ENCODE results near the gene KDM2A.
A peak's percentile ranks its signal among the peaks of the same experiment; 100 is the strongest.

KDM2A gene

DNA sequence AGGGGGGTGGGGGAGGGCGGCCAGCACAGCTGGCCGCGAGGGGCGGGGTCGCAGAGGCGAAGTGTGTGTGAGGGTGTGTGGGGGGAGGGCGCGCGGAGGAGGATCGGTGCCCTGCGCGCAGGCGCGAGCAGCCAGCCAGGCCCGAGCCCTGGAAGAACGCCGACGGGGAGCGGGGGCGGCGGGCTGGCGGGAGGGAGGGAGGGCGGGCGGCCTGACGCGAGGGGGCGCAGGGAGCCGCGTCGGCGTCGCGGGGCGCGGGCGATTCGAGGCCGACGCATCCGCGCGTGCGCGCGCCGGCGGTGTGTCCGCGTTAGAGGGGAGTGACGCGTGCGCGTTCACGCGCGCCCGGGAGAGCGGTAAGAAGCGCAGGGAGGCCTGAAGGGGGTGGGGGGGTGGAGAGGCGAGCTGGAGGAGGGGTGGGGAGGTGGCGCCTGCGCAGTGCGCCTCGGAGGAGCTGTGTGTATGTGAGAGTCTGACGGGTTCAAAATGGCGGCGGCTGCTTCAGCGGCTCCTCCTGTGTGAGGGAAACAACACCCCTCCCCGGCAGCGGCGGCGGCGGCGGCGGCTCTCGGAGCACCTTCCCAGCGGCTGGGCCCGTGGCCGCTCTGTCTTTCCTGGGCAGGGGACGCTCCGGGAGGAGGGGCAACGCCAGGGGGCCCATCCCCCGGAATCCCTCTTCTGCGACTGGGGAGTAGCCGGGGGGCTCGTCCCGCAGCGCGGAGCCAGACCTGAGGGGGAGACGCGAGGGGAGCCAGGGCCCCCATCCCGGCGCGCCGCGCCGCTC lies at the start of gene KDM2A:
KDM2A (plus strand) TSS at position 463 of the 784 bp plus-strand sequence. CDS start 2,054 bp downstream, outside the sequence.
- H3K27ac Mint-ChIP-seq: peak within 1 kb of the TSS; percentile 99
- no peaks in the 10 kb centered on the region for H3K9me3 Mint-ChIP-seq
- H3K4me3 Mint-ChIP-seq: peak within 1 kb of the TSS; percentile 100
- no peak for TF ChIP-seq CTCF (IDR thresholded peaks at IDR 0.05)
- peaks cover 10% of the 10 kb centered on the region for H3K36me3 Mint-ChIP-seq (ENCODE audit: low read depth)
- peak; percentile 99 for DNase-seq
- peaks cover 9% of the 10 kb centered on the region for H3K27me3 Mint-ChIP-seq (ENCODE audit: low read depth, poor library complexity)
- H3K4me1 Mint-ChIP-seq: peaks cover 40% of the 10 kb centered on the region

DNA sequence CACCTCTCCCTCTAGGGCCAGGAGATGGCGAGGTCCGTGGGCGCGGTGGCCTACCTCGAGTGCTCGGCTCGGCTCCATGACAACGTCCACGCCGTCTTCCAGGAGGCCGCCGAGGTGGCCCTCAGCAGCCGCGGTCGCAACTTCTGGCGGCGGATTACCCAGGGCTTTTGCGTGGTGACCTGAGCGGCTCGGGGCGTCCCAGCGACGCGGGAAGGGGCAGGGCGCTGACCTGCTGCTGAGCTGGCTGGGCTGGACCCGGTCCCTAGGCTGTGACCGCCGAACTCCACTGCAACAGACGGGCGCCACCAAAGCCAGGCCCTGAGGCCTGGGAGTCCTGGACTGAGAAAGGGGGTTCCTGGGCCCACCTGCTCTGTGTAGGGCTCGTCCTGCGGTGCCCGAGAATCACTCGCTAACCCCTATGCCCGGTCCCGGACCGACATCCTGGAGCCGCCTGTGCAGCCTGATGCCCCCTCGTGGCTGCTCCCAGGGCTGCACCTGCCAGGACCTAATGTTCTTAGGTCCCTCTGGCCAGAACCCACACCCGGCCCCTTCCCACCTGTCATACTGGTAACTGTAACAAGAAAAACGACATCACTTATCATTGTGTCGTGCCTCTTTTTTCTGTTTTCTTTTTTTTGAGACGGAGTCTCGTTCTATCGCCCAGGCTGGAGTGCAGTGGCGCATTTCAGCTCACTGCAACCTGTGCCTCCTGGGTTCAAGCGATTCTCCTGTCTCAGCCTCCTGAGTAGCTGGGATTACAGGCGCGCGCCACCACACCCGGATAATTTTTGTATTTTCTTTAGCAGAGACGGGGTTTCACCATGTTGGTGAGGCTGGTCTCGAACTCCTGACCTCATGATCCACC lies 47.4 kb upstream of the KDM2A start:
- Mint-ChIP-seq H3K4me3 (peak overlapping the region; percentile 30), H3K36me3 (ENCODE audit: low read depth) (no peaks in the 10 kb centered on the region), H3K4me1 (peaks cover 5% of the 10 kb centered on the region), H3K27ac (no peak overlapping the region), H3K27me3 (ENCODE audit: low read depth, poor library complexity) (peaks cover 27% of the 10 kb centered on the region), H3K9me3 (no peaks in the 10 kb centered on the region)
- peak; percentile 82 for DNase-seq
- TF ChIP-seq CTCF (IDR thresholded peaks at IDR 0.05): peak; percentile 81

DNA sequence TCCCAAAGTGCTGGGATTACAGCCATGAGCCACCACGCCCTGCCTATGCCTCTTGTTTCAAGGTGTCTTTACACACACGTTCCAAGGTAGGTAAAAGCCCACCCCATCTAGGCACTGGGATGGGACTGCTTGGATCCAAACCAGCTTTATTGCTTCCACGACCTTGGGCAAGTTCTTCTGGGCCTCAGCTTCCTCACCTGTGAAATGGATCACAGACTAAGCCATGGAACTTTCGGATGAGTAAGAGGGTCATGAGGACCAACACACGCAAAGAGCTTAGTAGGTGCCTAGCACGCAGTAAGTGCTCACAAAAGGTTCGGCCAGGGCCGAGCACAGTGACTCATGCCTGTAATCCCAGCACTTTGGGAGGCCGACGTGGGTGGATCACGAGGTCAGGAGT lies 46.8 kb upstream of the KDM2A start:
- no peaks in the 10 kb centered on the region for H3K9me3 Mint-ChIP-seq
- H3K36me3 Mint-ChIP-seq (ENCODE audit: low read depth): no peaks in the 10 kb centered on the region
- H3K4me3 Mint-ChIP-seq: no peak overlapping the region
- H3K27me3 Mint-ChIP-seq (ENCODE audit: low read depth, poor library complexity): peaks cover 29% of the 10 kb centered on the region
- H3K4me1 Mint-ChIP-seq: peaks cover 5% of the 10 kb centered on the region
- DNase-seq: no peak
- no peak for TF ChIP-seq CTCF (IDR thresholded peaks at IDR 0.05)
- no peak overlapping the region for H3K27ac Mint-ChIP-seq

- no peaks in the 10 kb centered on the region for H3K9me3 Mint-ChIP-seq
- no peaks in the 10 kb centered on the region for H3K36me3 Mint-ChIP-seq (ENCODE audit: low read depth)
- no peak overlapping the region for H3K27ac Mint-ChIP-seq
- no peak for DNase-seq
- peaks cover 13% of the 10 kb centered on the region for H3K4me1 Mint-ChIP-seq
- H3K4me3 Mint-ChIP-seq: no peak overlapping the region
- H3K27me3 Mint-ChIP-seq (ENCODE audit: low read depth, poor library complexity): peaks cover 19% of the 10 kb centered on the region
- TF ChIP-seq CTCF (IDR thresholded peaks at IDR 0.05): no peak
Measured at GRCh38 chr11:67073908-67074307, 45.2 kb upstream of the KDM2A start.

DNA sequence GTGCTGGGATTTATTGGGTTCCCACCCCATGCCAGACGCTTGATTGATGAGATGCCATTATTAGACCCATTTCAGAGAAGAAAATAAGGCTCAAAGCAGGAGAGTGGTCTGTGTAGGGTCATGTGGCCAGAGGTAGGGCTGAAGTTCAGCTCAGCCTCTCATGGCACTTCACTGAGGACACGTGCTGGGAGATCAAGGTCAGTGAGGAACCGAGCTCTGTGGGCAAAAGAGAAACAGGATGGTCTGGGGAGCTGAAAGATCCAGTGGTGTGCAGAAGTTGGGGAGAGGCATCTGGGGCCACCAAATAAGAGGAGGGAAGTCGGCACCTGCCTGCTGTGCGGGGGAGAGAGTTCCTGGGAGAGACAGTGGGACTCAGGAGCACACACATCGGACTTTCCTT lies 42.9 kb upstream of the KDM2A start:
- Mint-ChIP-seq H3K4me1 (peaks cover 18% of the 10 kb centered on the region), H3K9me3 (no peaks in the 10 kb centered on the region), H3K36me3 (ENCODE audit: low read depth) (no peaks in the 10 kb centered on the region), H3K27ac (peak overlapping the region; percentile 2), H3K4me3 (no peak overlapping the region), H3K27me3 (ENCODE audit: low read depth, poor library complexity) (peaks cover 12% of the 10 kb centered on the region)
- no peak for TF ChIP-seq CTCF (IDR thresholded peaks at IDR 0.05)
- no peak for DNase-seq
